LNCaP clone FGC (cell line): ENCODE measurements around the gene CHI3L2.

Experiments used
- DNase-seq: peaks from one replicate; pipeline ENCODE4 v3.0.0-alpha.2; 2011; ENCODE audit warnings: low read depth
- H3K4me3 ChIP-seq: 2 replicates; pipeline ENCODE4 v1.5.1; 2011; ENCODE audit warnings: mild to moderate bottlenecking, low read depth, low read length, control low read depth
- CTCF ChIP-seq: IDR thresholded peaks from 2 replicates; pipeline ENCODE4 v1.5.1; 2012; ENCODE audit warnings: mild to moderate bottlenecking; ENCODE audit not compliant: control insufficient read depth, insufficient read depth; ENCODE audit errors: extremely low read depth

CHI3L2 gene

GRCh38 chr1:111221276-111221632 is 6.3 kb upstream of the CHI3L2 start:
- no peak overlapping the region for H3K4me3 ChIP-seq

DNA sequence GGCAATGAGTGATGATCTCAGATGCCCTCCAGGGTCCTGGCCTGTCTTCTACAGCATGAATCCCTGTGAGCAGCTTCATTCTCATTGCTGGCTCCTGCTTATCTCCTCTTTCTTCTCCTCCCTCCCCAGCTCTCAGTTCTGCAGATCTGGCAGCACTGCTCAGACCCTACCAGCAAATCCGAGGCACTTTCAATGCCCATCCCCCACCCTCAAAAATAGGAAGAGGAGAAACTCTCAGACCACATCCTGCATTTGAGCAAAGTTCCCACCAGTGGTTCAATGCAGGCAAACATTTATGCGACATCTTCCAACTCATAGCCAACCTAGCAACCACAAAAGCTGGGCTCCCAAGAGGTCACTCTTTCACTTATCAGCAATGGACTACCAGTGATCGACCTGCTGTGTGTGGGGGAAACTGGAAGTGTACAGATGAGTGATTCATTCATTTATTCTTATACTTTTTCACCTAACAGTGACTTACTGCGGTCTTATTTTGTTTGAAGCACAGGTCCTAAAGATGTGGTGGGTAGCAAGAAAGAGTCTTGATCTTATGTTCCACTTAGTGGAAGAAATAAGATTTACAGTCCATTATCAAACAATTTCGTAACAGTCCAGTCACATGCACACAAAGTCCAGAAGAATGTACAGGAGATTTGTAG is 5.8 kb upstream of the CHI3L2 start:
- no peak overlapping the region for H3K4me3 ChIP-seq
- no peak for DNase-seq
- no peak for TF ChIP-seq CTCF

More at GRCh38 chr1:111221276-111221632, 6.3 kb upstream of the CHI3L2 start:
- no peak for DNase-seq
- TF ChIP-seq CTCF = no peak

- H3K4me3 ChIP-seq = no peak overlapping the region
- peak; percentile 85 for TF ChIP-seq CTCF
- DNase-seq = peak; percentile 31
Observed at GRCh38 chr1:111222308-111223125, 5.0 kb upstream of the CHI3L2 start.

DNA sequence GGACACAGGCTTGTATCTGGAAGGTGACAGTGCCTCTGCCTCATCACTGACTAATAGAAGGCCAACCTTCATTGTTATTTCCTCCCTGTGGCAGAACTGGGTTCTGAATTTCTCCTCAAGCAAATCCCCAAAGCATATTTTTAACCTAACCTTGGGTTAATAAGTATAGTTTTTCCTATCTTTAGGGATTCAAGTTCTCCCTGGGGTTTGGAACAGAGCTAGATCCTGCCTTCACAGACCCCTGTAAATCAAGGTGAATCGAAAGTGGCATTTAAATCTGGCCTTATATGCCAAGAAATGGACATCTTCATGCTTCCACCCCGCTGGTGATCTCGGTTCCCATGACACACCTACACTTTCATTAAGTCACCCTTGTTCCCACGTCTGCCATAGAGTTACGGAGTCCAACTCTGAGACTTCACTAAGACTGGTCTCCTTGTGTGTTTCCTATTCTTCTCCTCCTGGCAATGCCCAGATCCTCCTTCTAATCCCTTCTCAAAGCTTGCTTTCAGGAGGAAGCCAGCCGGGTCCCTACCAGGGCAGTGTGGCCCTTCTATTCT is 4.3 kb upstream of the CHI3L2 start:
- H3K4me3 ChIP-seq = no peak overlapping the region
- no peak for TF ChIP-seq CTCF
- no peak for DNase-seq

GRCh38 chr1:111225091-111225490 is 2.4 kb upstream of the CHI3L2 start:
- DNase-seq = no peak
- TF ChIP-seq CTCF = no peak
- H3K4me3 ChIP-seq = no peak overlapping the region

GRCh38 chr1:111225717-111226400 is 1.7 kb upstream of the CHI3L2 start:
- no peak for DNase-seq
- no peak for TF ChIP-seq CTCF
- H3K4me3 ChIP-seq = no peak overlapping the region
